Measurements from ENCODE around the gene ACYP2.

The ACYP2 gene

GRCh38 chr2:54206596-54206995 is 91.2 kb downstream of the ACYP2 start:
- in situ Hi-C loops (cut with MboI; ENCODE audit: low pct_unique_long_range_greater_than_20kb, low sequenced_read_pairs): no loop called here
- DNase-seq: peak; percentile 60

- DNase-seq: no peak
- in situ Hi-C loops (cut with MboI; ENCODE audit: low pct_unique_long_range_greater_than_20kb, low sequenced_read_pairs): no loop called here
Measured at GRCh38 chr2:54207666-54208195, 92.3 kb downstream of the ACYP2 start.

- no peak for DNase-seq
- in situ Hi-C loops (cut with MboI; ENCODE audit: low pct_unique_long_range_greater_than_20kb, low sequenced_read_pairs): no loop called here
Measured at GRCh38 chr2:54208364-54209240, 93.2 kb downstream of the ACYP2 start.

GRCh38 chr2:54209379-54209778 is 94.0 kb downstream of the ACYP2 start:
- no peak for DNase-seq
- in situ Hi-C loops (cut with MboI; ENCODE audit: low pct_unique_long_range_greater_than_20kb, low sequenced_read_pairs): no loop called here

GRCh38 chr2:54212456-54212855 is 97.0 kb downstream of the ACYP2 start:
- in situ Hi-C loops (cut with MboI; ENCODE audit: low pct_unique_long_range_greater_than_20kb, low sequenced_read_pairs): no loop called here
- no peak for DNase-seq

GRCh38 chr2:54213082-54213481 is 97.7 kb downstream of the ACYP2 start:
- in situ Hi-C loops (cut with MboI; ENCODE audit: low pct_unique_long_range_greater_than_20kb, low sequenced_read_pairs): no loop called here
- no peak for DNase-seq

- DNase-seq: no peak
- in situ Hi-C loops (cut with MboI; ENCODE audit: low pct_unique_long_range_greater_than_20kb, low sequenced_read_pairs): no loop called here
Measured at GRCh38 chr2:54224997-54225396, 109.6 kb downstream of the ACYP2 start.

- in situ Hi-C loops (cut with MboI; ENCODE audit: low pct_unique_long_range_greater_than_20kb, low sequenced_read_pairs): no loop called here
- DNase-seq: no peak
Measured at GRCh38 chr2:54226260-54226659, 110.8 kb downstream of the ACYP2 start.

- DNase-seq: no peak
- in situ Hi-C loops (cut with MboI; ENCODE audit: low pct_unique_long_range_greater_than_20kb, low sequenced_read_pairs): no loop called here
Measured at GRCh38 chr2:54227798-54228197, 112.4 kb downstream of the ACYP2 start.

GRCh38 chr2:54228945-54229344 is 113.5 kb downstream of the ACYP2 start:
- no peak for DNase-seq
- in situ Hi-C loops (cut with MboI; ENCODE audit: low pct_unique_long_range_greater_than_20kb, low sequenced_read_pairs): no loop called here

GRCh38 chr2:54233832-54234649 is 118.6 kb downstream of the ACYP2 start:
- no peak for DNase-seq
- in situ Hi-C loops (cut with MboI; ENCODE audit: low pct_unique_long_range_greater_than_20kb, low sequenced_read_pairs): no loop called here

- in situ Hi-C loops (cut with MboI; ENCODE audit: low pct_unique_long_range_greater_than_20kb, low sequenced_read_pairs): no loop called here
- no peak for DNase-seq
Measured at GRCh38 chr2:54237428-54237827, 122.0 kb downstream of the ACYP2 start.

- in situ Hi-C loops (cut with MboI; ENCODE audit: low pct_unique_long_range_greater_than_20kb, low sequenced_read_pairs): no loop called here
- no peak for DNase-seq
Measured at GRCh38 chr2:54239427-54239826, 124.0 kb downstream of the ACYP2 start.

- in situ Hi-C loops (cut with MboI; ENCODE audit: low pct_unique_long_range_greater_than_20kb, low sequenced_read_pairs): no loop called here
- DNase-seq: no peak
Measured at GRCh38 chr2:54240515-54241469, 125.4 kb downstream of the ACYP2 start.

- no peak for DNase-seq
Measured at GRCh38 chr2:54247115-54247514, 131.7 kb downstream of the ACYP2 start.

GRCh38 chr2:54249629-54250028 is 134.2 kb downstream of the ACYP2 start:
- DNase-seq: no peak
- in situ Hi-C loops (cut with MboI; ENCODE audit: low pct_unique_long_range_greater_than_20kb, low sequenced_read_pairs): no loop called here

More at GRCh38 chr2:54247115-54247514, 131.7 kb downstream of the ACYP2 start:
- in situ Hi-C loops (cut with MboI; ENCODE audit: low pct_unique_long_range_greater_than_20kb, low sequenced_read_pairs): no loop called here

GRCh38 chr2:54254180-54254579 is 138.8 kb downstream of the ACYP2 start:
- no peak for DNase-seq
- in situ Hi-C loops (cut with MboI; ENCODE audit: low pct_unique_long_range_greater_than_20kb, low sequenced_read_pairs): no loop called here

GRCh38 chr2:54255230-54256090 is 140.0 kb downstream of the ACYP2 start:
- in situ Hi-C loops (cut with MboI; ENCODE audit: low pct_unique_long_range_greater_than_20kb, low sequenced_read_pairs): no loop called here

More at GRCh38 chr2:54255230-54256090, 140.0 kb downstream of the ACYP2 start:
- no peak for DNase-seq

All from KBM-7 (cell line).